WERI-Rb-1 (cell line): Measurements from ENCODE around the gene PCDHGB1.
"Not testable (repeated sequence)": the region's sequence is repeated elsewhere in the genome, so short reads cannot be mapped to it uniquely, and the experiment has no call there.

ENCODE experiments used
- DNase-seq: peaks from one replicate; pipeline ENCODE4 v3.0.0-alpha.2; 2020
- H3K27ac ChIP-seq: fragments of 250-450 bp; sonication (Bioruptor Pico); 2 replicates; pipeline ENCODE4 v1.5.1; 2020; ENCODE audit warnings: mild to moderate bottlenecking, moderate library complexity
- H3K27me3 ChIP-seq: fragments of 250-450 bp; sonication (Bioruptor Pico); 2 replicates; pipeline ENCODE4 v1.5.1; 2021; ENCODE audit warnings: mild to moderate bottlenecking, low read depth, moderate library complexity; ENCODE audit not compliant: insufficient read depth, severe bottlenecking
- H3K36me3 ChIP-seq: fragments of 250-450 bp; sonication (Bioruptor Pico); 2 replicates; pipeline ENCODE4 v1.5.1; 2020; ENCODE audit warnings: mild to moderate bottlenecking, moderate library complexity
- H3K4me3 ChIP-seq: 2 replicates; pipeline ENCODE4 v1.5.1; 2011; ENCODE audit warnings: low read depth, mild to moderate bottlenecking, control low read depth, low read length
- H3K9me3 ChIP-seq: fragments of 250-450 bp; sonication (Bioruptor Pico); 2 replicates; pipeline ENCODE4 v1.5.1; 2021; ENCODE audit warnings: mild to moderate bottlenecking, moderate library complexity; ENCODE audit not compliant: severe bottlenecking
- CTCF ChIP-seq: IDR thresholded peaks from 2 replicates; pipeline ENCODE4 v1.5.1; 2011; ENCODE audit warnings: low read depth, mild to moderate bottlenecking, control low read depth, inconsistent platforms, low read length

The PCDHGB1 gene

GRCh38 chr5:141330299-141331080 lies 19.4 kb upstream of the PCDHGB1 start, which contains the start of gene PCDHGA1:
Gene PCDHGA1 (plus strand): TSS chr5:141330514.
- Histone ChIP-seq H3K9me3 (peaks cover 18% of the 10 kb centered on the region), H3K27me3 (no peaks in the 10 kb centered on the region), H3K27ac (no peak within 1 kb of the TSS), H3K4me3 (no peak within 1 kb of the TSS), H3K36me3 (no peaks in the 10 kb centered on the region)
- peak; percentile 42; the same call in 1 of the 2 replicates for TF ChIP-seq CTCF
- peak; percentile 31 for DNase-seq

GRCh38 chr5:141332571-141332970 lies 17.3 kb upstream of the PCDHGB1 start:
- not testable (repeated sequence) for H3K36me3 ChIP-seq, DNase-seq, H3K4me3 ChIP-seq, H3K27ac ChIP-seq, H3K27me3 ChIP-seq
- H3K9me3 ChIP-seq, result peaks cover 18% of the 10 kb centered on the region

DNA sequence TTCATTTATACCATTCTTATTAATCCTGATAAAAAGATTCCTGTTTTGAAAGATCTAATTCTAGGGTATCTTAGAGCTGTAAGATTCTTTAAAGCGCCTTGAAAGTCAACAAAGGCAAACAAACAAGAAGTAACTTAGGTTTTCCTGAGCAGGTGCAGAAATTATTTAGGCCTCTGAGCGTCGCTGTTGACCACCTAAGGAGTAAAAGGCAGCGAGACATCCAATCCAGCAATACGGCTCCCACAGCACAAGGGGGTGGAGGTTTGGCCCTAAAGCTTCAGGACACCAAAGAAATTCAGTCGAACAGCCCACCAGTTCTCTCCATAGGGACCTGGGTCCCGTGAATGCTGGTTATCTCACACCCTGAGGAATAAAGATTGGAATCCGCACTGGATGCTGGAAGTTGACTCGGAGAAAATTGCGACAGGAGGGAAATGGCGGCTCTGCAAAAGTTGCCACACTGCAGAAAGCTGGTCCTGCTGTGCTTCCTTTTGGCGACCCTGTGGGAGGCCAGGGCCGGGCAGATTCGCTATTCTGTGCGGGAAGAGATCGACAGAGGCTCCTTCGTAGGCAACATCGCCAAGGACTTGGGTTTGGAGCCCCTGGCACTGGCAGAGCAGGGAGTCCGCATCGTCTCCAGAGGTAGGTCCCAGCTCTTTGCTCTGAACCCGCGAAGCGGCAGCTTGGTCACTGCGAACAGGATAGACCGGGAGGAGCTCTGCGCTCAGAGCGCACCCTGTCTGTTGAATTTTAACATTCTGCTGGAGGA lies 11.2 kb upstream of the PCDHGB1 start, which contains the start of gene PCDHGA2:
TSS of gene PCDHGA2 (plus strand) at position 223 of the 769 bp plus-strand sequence.
- Histone ChIP-seq H3K4me3 (no peak within 1 kb of the TSS), H3K9me3 (peaks cover 14% of the 10 kb centered on the region), H3K36me3 (no peaks in the 10 kb centered on the region), H3K27ac (no peak within 1 kb of the TSS), H3K27me3 (no peaks in the 10 kb centered on the region)
- DNase-seq, result peak; percentile 25
- TF ChIP-seq CTCF, result peak; percentile 63

- not testable (repeated sequence) for H3K4me3 ChIP-seq, H3K36me3 ChIP-seq, H3K27me3 ChIP-seq, DNase-seq, H3K27ac ChIP-seq
- H3K9me3 ChIP-seq, result peaks cover 23% of the 10 kb centered on the region
These were observed 9.0 kb upstream of the PCDHGB1 start for GRCh38 chr5:141340781-141341354.

GRCh38 chr5:141342773-141343172 lies 7.1 kb upstream of the PCDHGB1 start:
- Histone ChIP-seq H3K27me3 (no peaks in the 10 kb centered on the region), H3K27ac (no peak overlapping the region), H3K9me3 (peaks cover 23% of the 10 kb centered on the region), H3K36me3 (no peaks in the 10 kb centered on the region), H3K4me3 (no peak overlapping the region)
- no peak for DNase-seq
- no peak for TF ChIP-seq CTCF

GRCh38 chr5:141343242-141343952 lies 6.5 kb upstream of the PCDHGB1 start, which contains the start of gene PCDHGA3:
Gene PCDHGA3 (plus strand): TSS chr5:141343829. CDS start chr5:141344034, 205 bp downstream.
- Histone ChIP-seq H3K4me3 (no peak within 1 kb of the TSS), H3K9me3 (peaks cover 23% of the 10 kb centered on the region), H3K27me3 (no peaks in the 10 kb centered on the region), H3K27ac (no peak within 1 kb of the TSS), H3K36me3 (no peaks in the 10 kb centered on the region)
- no peak for DNase-seq
- peak; percentile 36; the same call in 1 of the 2 replicates for TF ChIP-seq CTCF
